SH-SY5Y (cell line): ENCODE results near the gene SEZ6L2.

Experiments used
- GATA2 ChIP-seq: IDR thresholded peaks from 2 replicates; pipeline ENCODE4 v1.6.1; 2011; ENCODE audit warnings: mild to moderate bottlenecking, low read depth, low read length
- GATA3 ChIP-seq: IDR thresholded peaks from 2 replicates; pipeline ENCODE4 v1.6.1; 2011; ENCODE audit warnings: low read depth, mild to moderate bottlenecking, low read length, moderate library complexity

DNA sequence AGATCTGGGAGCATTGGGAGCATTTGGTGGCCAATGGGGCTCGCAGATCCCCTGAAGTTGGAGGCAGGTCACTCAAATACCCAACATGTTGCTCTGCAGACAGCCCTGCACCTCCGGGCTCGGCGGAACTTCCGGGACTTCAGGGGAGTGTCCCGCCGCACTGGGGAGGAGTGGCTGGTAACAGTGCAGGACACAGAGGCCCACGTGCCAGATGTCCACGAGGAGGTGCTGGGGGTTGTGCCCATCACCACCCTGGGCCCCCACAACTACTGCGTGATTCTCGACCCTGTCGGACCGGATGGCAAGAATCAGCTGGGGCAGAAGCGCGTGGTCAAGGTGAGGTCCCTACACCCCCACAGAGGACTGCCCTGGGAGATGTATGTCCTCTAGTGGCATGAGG, 62.7 kb downstream of the SEZ6L2 start:
- TF ChIP-seq GATA2 (no peak), GATA3 (no peak)
